DMS79 treated with DMSO at 0.1 percent for 48 hours (cell line): ENCODE measurements around the gene TRPM7.
"Not testable (repeated sequence)": the region's sequence is repeated elsewhere in the genome, so short reads cannot be mapped to it uniquely, and the experiment has no call there.

Source experiments
- DNase-seq: peaks from one replicate; lab custom pipeline; 2025; lab: John Stamatoyannopoulos, UW

Gene TRPM7

DNA sequence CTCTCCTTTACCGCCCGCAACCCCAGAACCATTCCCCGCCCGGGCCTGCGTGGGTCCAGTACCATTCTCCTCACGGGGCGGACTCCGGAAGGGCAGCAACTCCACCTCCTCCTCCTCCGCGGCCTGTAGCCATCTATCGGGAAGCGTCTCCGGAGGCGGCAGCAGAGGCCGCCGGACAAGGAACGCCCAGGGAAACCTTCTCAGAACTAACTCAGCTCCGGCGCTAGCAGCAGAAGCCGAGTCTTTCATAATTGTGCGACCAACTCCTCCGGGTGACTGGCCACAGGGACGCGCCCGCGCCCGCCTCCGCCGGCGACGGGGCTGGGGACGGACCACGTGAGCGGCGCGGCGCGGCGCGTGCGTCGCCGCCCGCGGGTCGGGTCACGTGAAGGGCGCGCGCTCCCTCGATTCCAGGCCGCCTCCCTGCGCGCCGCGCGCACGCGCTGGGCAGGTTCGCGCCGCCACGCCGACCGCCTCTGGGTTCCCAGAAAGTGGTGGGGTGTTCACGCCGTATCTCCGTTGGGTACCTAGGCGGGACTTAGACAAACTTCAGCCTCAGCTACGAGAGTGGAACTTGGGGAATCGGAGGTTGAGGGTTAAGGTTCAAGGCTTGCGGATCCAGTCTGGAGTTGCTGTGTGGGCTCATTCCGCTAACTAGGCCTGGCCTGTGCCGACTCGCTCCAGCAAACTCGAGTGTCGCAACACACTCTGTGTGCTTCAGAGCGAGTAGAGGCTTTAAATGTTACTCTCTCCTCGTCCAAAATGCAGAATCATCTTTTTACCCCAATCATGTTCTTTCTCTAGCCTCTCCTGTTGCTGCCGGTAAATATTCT is at the start of gene TRPM7:
Gene TRPM7 (minus strand): TSS at position 329 of the 833 bp plus-strand sequence. CDS start 264 bp downstream, at position 65.
- peak; percentile 58 for DNase-seq

DNA sequence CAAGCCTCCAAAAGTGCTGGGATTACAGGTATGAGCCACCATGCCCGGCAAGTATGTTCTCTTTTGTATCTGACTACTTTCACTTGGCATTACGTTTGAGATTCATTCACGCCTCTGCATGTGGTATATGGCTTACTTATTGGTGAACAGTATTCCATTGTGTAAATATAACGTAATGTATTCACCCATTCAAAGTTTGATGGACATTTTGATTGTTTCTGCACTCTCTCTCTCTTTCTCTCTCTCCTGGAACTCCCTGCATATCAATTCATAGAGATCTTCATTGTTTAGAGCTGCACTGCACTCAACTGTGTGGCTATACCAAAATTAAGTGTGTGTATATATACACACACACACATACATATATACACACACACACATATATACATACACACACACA is 48.6 kb upstream of the TRPM7 start:
- no peak for DNase-seq

DNA sequence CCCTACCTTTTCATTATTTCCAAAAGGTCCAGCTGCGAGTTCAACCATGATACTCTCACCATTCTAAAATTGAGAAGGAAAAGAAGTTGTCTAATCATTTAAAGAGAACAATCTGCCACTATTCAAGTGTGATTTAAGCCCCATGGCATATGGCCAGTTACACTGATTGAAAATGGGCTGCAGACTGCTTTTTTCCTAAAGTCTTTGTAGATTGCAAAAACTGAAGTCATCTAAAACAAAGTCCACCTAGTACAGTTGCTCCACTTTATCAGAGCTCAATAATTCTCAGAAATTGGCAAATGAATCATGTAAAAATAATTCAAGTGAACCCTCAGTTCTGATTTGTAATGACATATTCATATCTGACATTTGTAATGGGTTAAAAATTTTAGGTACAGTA is 39.7 kb upstream of the TRPM7 start:
- no peak for DNase-seq

- no peak for DNase-seq
Measured at GRCh38 chr15:50718700-50719125, 32.1 kb upstream of the TRPM7 start.

GRCh38 chr15:50712018-50712417 is 25.4 kb upstream of the TRPM7 start:
- no peak for DNase-seq

DNA sequence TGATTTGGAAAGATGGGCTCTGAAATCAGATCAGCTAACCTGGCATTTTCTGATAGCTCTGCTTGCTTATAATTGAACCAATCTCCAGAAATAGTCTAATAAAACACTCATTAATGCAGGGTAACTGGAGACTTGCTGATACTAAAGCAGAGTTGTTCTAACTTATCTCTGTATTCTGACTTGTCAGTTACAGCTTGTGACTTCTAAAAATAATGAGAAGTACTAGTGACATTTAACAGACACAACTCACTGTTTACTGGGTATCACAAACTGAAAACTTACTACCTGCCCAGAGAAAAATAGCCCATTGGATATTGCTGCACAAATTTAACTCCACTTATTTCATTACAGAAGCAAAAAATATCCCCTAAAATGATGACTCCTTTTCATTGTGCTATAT is 24.0 kb upstream of the TRPM7 start:
- no peak for DNase-seq

- DNase-seq: no peak
Measured at GRCh38 chr15:50707878-50708427, 21.4 kb upstream of the TRPM7 start.

DNA sequence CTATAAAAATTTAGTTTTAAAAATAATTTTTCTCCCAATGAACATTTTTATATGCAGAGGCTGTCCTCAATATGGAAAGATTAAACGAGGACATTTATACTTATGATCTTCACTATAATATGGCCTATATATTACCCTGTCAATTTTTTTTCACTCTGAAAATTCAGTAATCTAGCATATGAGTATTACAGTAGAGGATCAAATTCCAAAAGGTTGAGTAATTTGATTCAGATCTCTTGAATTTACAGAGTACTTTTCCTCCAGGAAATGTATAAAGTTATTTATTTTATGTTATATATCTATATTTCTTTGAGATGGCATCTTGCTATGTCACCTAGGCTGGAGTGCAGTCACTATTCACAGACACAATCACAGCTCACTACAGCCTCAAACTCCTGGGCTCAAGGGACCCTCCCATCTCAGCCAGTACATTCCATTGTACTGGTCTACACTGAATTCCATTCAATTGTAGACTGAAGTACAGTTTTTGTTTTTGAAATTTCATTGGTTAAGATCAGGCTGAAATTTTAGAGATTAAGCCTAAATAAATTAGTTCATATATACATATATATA is 16.3 kb upstream of the TRPM7 start:
- DNase-seq: no peak

DNA sequence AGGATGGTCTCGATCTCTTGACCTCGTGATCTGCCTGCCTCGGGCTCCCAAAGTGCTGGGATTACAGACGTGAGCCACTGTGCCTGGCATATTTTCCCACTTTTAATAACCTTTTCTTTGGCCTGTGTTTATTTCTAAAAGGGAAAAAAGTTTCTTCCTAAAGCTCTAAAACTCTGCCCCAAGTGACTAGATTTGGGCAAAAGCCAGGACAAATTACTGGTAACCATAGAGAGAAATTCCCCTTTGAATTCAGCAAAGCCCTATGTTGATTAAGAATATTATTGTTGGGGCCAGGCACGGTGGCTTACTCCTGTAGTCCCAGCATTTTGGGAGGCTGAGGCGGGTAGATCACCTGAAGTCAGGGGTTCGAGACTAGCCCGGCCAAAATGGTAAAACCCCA is 11.5 kb upstream of the TRPM7 start:
- no peak for DNase-seq

DNA sequence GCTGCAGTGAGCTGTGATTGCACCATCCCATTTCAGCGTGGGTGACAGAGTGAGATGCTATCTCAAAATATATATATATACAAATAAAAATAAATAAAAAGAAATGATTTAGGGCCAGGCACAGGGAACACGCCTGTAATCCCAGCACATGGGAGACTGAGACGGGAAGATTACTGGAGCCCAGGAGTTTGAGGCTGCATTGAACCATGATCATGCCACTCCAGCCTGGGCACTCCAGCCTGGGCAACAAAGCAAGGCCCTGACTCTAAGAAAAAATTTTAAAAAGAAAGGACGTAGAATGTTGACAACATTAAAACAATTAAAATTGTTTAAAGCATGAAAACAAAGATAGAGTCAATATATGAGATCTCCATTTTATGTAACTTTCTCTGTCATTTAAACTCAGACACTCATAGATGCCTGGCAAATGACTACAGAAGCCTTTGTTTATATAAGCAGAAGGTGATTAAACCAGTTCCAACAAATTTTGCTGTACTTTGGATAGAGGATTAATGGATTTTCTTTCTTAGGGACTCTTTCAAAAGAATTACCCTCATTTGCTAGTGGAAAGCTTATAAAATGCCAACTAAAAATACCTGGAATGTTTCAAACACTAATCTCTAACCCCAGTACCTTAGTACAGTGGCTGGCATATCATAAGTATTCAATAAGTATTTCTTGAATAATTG is 10.7 kb upstream of the TRPM7 start:
- DNase-seq: no peak

GRCh38 chr15:50694634-50695165 is 8.1 kb upstream of the TRPM7 start:
- not testable (repeated sequence) for DNase-seq

DNA sequence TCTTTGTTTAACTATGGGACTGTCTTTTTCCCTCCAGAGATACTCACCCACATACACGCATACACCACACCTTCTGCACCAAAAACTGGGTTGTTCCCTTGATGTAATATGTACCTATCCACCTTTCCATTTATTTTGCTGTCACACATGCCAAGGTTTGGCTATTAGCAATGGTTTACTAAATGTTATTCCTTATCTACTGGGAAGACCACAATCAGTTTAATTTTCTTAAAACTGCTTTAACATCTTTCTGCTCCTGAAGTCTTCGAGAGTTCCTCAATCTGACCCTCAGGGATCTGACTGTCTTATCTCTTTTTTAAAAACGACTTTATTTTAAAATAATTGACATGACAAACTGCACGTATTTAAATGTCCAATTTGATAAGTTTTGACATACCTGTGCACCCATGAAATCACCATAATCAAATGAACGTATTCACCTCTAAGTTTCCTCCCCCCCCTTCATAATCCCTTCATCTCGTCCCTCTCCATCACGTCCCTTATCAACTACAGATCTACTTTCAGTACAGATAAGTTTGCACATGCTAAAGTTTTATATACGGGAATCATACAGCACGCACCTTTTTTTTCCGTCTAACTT is 805 bp upstream of the TRPM7 start:
- DNase-seq: no peak

- peak; percentile 6 for DNase-seq
Measured at GRCh38 chr15:50685976-50686468, 575 bp downstream of the TRPM7 start.

DNA sequence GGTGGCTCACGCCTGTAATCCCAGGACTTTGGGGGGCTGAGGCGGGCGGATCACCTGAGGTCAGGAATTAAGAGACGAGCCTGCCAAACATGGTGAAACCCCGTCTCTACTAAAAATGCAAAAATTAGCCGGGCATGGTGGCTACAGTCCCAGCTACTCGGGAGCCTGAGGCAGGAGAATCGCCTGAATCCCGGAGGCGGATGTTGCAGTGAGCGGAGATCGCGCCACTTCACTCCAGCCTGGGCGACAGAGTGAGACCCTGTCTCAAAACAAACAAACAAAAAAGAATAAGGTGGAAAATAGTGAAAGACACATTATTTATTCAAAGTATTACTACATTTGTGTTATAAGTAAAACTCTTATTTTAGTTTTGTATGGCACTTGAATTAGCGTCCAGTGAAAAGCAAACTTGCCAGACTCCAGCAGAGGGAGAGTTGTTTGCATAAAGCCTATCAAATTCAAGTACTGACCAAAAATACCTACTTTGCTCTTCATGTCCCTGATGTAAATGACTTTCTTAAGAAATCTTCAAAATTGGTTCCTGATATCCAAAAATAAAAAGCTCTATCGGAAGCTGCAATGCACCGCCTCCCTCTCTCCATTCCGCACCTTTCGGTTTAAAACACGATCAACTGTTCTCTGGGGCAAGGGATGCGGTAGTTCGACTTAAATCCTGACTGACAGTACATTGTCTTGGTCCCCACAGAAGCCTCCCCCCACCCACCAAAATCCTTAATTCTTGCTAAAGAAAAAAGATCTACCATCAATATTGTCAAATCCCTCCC is 1.2 kb downstream of the TRPM7 start:
- no peak for DNase-seq

DNA sequence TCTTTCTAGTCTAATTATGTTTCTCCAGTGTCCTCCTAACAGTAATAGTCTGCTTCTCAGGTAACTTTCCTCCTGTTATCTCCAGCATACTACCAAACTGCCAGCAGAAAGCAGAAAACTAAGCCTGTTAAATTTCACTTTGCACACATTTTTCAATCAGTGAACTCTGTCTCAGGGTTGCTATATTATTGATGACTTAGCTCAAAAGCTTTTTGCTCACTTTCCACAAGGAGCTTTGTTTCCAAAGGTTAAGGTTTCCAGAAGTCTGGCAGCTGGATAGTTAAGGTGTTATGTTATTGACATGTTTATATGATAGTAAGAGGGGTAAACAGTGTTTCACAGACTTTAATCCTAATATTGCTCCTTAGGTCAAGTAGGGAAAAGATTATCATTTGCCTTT is 5.1 kb downstream of the TRPM7 start:
- DNase-seq: no peak

- no peak for DNase-seq
Measured at GRCh38 chr15:50676799-50677483, 9.7 kb downstream of the TRPM7 start.

GRCh38 chr15:50675535-50676144 is 11.0 kb downstream of the TRPM7 start:
- peak; percentile 1 for DNase-seq

DNA sequence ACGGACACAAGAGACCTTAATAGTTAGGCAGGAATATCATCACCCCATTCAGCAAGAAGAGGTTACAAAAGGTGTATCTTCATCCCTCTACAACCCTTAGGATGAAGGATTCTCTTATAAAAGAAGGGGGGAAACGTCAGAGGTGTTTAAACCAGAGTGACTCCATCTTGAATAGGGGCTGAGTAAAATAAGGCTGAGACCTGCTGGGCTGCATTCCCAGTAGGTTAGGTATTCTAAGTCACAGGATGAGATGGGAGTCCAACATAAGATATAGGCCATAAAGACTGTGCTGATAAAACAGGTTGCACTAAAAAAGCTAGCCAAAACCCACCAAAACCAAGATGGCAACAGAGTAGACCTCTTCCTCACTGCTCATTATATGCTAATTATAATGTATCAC is 16.5 kb downstream of the TRPM7 start:
- DNase-seq: no peak

- DNase-seq: no peak
Measured at GRCh38 chr15:50669611-50670010, 17.0 kb downstream of the TRPM7 start.

GRCh38 chr15:50665938-50666337 is 20.7 kb downstream of the TRPM7 start:
- DNase-seq: no peak
